Astrocyte (in vitro differentiated cells and primary cell): ENCODE data around the gene KIAA1671.

Experiments used
- EZH2 ChIP-seq: IDR thresholded peaks from 2 replicates; pipeline ENCODE4 v1.6.1; 2012; ENCODE audit warnings: mild to moderate bottlenecking, low read length, inconsistent platforms; ENCODE audit not compliant: insufficient read depth
- TF ChIP-seq, protein P1 (sequence below): IDR thresholded peaks from 2 replicates; pipeline ENCODE4 v1.5.1; 2011; ENCODE audit warnings: low read depth, mild to moderate bottlenecking, inconsistent platforms, low read length, moderate library complexity; ENCODE audit not compliant: insufficient read depth

DNA sequence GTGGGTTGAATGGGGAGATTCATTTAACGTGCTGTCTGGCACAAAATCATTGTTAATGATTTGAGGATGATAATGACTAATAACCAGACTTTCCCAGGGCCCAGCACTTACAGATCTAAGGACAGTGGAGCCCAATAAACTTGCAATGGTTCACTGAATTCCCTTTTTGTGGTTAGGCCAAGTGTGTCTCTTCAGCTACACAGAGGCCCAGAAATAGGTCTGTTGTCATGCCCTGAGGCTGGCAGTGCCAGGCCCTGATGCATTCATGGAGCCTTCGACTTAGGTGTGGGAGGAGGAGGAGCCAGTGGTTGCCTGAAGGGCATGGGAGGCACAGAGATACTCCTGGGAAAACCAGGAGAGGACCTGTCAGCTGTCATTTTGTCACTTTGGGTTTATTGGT lies 56.1 kb downstream of the KIAA1671 start:
- no peak for TF ChIP-seq EZH2
- TF ChIP-seq, protein P1, sequence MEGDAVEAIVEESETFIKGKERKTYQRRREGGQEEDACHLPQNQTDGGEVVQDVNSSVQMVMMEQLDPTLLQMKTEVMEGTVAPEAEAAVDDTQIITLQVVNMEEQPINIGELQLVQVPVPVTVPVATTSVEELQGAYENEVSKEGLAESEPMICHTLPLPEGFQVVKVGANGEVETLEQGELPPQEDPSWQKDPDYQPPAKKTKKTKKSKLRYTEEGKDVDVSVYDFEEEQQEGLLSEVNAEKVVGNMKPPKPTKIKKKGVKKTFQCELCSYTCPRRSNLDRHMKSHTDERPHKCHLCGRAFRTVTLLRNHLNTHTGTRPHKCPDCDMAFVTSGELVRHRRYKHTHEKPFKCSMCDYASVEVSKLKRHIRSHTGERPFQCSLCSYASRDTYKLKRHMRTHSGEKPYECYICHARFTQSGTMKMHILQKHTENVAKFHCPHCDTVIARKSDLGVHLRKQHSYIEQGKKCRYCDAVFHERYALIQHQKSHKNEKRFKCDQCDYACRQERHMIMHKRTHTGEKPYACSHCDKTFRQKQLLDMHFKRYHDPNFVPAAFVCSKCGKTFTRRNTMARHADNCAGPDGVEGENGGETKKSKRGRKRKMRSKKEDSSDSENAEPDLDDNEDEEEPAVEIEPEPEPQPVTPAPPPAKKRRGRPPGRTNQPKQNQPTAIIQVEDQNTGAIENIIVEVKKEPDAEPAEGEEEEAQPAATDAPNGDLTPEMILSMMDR, result no peak
